HG02840 (cell line): ENCODE data around the gene ALDH1L2.
"Not testable (repeated sequence)": the region's sequence is repeated elsewhere in the genome, so short reads cannot be mapped to it uniquely, and the experiment has no call there.

Experiments used
- ATAC-seq: cut with Tn5 transposase; IDR thresholded peaks from one replicate; pipeline ENCODE4 v1.9.1; 2021; ENCODE audit warnings: mild to moderate bottlenecking, moderate library complexity, moderate number of reproducible peaks; ENCODE audit not compliant: unreplicated experiment, low FRiP score

The ALDH1L2 gene

DNA sequence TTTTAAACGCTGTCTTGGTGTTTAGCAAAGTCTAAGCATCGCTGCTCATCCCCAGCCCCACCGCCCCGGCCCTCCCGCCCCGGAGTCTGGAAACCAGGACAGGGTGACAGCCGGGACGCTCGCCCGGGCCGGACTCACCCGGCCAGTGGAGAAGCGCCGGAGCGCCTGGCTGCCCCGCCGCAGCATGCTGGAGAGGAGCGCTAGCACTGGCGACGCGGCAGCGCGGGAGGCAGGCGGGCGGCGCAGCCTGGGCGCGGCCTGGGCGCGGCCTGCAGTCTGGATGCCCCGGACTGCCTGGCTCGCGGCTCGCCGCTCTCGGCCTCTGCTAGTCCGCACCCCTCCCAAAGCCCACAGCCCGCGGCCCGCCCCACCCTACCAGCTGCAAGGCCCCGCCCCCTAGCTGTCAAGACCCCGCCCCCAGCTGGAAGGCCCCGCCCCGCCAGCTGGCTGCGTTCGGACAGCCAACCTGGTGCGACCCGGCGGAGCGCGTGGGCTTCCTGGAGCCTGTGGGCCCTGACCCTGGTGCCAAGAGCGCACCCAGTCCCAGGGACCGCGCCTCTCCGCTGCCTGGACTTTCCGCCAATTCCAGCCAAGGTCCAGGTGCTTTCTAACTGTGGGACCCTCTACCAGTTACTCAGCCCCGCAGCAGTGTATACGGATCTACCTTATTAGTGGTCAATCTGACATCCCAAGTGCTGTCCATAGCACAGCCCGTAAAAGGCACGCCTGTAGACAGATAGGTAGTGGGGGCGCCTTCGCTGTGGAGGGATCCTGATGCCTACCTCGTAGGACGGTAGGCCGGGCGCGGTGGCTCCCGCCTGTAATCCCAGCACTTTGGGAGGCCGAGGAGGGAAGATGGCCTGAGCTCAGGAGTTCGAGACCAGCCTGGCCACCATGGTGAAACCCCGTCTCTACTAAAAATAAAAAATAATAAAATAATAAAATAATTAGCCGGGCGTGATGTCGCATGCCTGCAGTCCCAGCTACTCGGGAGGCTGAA lies at the start of gene ALDH1L2:
ALDH1L2 (minus strand) TSS at position 208 of the 1,000 bp plus-strand sequence; CDS start at position 186, 22 bp downstream.
- ATAC-seq = no peak

DNA sequence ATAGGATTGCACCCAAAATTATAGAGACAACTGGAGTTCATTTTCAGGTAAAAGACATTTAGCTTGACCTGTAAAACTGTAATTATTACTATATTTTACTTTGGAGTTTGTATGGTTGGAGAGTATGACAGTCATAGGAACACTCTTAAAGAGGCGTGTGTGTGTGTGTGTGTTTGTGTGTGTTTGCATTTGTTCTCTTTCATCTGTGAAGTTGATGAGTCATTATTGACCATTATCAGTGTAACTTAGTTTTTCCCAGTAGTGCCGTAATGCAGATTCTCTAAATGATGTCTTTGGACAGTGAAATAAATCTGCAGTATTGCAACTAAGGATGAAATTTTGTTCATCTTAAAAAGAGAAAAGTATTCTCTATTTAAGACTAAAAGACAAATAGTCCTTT lies 36.3 kb upstream of the ALDH1L2 start:
- ATAC-seq = no peak

GRCh38 chr12:105116969-105117368 lies 32.7 kb upstream of the ALDH1L2 start:
- ATAC-seq = no peak

DNA sequence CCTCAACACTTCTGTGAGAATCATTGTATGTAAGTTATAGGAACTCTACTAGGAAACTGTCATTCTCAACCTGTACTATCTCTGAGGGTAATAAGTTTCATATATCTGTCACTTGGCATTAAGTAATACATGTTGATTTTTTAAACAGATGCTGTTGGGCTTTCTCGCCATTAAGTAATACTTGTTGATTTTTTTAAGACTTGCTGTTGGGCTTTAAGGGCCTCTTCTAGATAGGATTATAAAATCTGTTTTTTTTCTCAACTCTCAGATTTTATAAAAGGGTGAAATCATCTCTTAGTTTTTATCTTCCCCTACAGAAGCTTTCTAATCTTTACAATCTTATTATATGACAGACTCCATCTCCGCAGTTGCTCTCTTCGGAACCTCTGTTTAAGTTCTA lies 28.8 kb upstream of the ALDH1L2 start:
- ATAC-seq = no peak

DNA sequence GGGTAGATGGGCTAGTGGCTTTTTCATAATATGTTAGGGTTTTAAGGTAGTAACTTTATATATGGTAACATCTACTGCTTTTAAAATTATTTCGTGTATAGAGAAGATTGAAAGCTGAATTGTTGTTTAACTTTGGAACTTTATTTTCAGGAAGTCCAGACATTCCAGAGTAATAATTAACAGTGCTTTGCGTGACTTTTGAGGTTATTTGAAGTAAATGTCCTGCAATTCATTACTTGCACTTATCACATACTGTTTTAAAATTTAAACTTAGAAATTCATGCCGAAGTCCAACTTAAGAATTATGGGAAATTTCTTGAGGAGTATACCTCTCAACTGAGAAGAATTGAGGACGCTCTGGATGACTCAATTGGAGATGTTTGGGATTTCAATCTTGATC lies 26.6 kb upstream of the ALDH1L2 start:
- no peak for ATAC-seq

DNA sequence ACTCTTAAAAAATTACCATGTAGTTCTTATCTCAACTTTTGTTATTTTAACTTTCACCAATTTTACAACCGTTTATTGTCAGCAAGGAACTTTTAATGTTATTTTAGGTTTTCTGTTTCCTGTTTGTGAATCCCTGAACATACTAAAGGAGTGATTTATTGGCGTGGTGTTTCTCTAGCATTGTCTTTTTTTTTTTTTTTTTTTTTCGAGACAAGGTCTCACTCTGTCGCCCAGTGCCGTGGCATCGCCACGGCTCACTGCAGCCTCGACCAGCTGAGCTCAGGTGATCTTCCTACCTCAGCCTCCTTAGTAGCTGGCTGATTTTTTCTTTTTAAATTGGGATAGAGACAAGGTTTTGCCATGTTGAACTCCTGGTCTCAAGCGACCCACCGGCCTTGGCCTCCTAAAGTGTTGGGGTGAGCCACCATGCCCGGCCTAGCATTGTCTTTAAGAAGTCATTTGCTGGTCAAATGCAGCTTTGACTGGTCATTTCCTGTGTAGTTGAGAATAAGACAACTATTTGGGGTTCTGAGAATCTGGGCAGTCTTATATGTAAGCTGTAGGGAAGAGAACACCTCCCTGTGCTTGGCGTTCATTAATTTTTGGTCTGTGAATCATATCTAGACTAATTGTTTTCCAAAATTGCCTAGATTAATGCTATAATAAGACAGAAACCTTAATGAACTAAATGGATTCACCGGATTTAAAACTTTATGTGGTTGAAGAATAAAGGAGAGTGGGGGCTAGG lies 25.4 kb upstream of the ALDH1L2 start:
- ATAC-seq = no peak

DNA sequence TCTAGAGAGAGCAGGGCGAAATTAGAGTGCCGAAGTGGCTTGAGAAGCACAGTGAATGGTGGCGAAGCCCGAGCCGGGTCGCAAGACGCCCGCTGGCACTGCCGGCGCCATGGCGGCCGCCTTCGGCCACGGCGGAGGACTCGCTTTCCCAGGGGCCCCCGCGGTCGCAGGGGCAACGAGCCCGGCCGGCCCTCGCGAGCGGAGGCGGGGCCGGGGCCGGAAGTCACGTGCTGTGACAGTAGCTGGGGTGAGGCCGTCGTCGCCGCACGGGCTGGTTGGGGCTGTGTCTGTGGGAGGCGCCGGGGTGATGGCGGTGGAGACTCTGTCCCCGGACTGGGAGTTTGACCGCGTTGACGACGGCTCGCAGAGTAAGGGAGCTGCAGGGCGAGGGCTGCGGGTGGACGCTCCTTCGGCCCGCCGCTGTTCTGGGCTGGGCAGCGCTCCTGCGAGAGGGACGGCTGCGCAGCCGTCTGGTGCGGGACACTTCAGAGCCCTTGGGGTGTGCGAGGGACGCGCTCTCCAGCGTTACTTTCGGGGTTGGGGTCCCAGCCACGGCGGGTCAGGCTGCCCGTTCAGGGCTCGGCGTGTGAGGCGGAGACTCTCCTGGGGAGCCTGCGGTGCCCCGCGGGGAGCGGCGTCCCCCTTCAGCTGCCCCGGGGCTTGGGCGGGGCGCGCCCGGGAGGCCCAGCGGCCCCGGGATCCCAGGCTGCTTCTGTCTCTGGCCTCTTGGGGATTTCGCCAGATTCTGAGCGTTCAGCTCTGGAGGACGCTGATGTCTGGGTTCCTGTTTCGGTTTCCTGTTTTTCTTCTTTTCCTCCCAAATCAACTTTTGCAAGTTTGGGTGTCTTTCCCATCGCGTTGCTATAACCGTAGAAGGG lies 23.5 kb upstream of the ALDH1L2 start, which contains the start of gene WASHC4:
WASHC4 (plus strand) TSS at position 238 of the 878 bp plus-strand sequence; CDS start at position 308, 70 bp downstream.
- peak; percentile 90 for ATAC-seq

- peak; percentile 14 for ATAC-seq
Observed at GRCh38 chr12:105107171-105107493, 22.9 kb upstream of the ALDH1L2 start.

DNA sequence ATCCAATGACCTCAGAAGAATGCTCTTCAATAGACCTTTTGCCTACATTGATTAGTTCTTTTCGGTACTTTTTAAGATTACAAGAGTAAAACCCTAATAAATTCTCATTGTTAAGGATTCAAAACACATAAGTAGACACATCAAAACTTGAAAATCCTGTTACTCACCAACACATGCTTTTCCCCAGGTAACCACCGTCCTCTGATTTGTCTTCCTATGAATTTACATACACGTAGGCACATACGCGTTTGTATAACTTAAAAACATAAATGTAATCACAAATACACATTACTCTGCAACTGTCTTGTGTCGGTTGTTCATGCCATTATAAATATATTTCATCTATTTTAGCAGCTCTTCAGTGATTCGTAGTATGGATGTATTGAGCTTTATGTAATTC lies 22.4 kb upstream of the ALDH1L2 start:
- no peak for ATAC-seq

DNA sequence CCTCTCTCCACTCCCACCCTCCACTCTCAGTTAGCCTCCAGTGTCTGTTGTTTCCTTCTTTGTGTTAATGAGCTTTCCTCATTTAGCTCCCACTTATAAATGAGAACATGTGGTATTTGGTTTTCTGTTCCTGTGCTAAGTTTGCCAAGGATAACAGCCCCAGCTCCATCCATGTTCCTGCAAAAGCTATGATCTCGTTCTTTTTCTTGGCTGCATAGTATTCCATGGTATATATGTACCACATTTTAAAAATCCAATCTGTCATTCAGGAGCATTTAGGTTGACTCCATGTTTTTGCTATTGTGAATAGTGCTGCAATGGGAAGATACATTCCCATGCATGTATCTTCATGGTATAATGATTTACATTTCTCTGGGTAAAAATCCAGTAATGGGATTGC lies 20.5 kb upstream of the ALDH1L2 start:
- ATAC-seq = no peak

- no peak for ATAC-seq
Observed at GRCh38 chr12:105102673-105103072, 18.4 kb upstream of the ALDH1L2 start.

DNA sequence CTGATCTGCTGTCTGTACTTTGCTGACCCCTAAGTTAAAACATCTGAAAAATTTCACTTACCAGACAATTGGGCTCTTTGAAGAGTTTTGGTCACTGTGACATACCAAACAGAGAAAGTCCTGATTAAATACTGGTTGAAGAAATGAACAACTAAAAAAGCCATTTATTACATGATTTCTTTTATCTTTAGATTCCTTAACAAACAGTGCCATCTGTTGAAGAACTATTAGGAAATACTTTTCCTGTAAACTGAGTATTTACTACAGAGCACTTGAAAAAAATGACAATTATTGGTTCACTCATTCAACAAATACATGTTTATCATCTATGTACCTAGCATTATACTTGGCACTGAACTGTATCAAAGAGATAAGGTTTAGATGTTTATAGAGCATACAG lies 16.7 kb upstream of the ALDH1L2 start:
- ATAC-seq = no peak

DNA sequence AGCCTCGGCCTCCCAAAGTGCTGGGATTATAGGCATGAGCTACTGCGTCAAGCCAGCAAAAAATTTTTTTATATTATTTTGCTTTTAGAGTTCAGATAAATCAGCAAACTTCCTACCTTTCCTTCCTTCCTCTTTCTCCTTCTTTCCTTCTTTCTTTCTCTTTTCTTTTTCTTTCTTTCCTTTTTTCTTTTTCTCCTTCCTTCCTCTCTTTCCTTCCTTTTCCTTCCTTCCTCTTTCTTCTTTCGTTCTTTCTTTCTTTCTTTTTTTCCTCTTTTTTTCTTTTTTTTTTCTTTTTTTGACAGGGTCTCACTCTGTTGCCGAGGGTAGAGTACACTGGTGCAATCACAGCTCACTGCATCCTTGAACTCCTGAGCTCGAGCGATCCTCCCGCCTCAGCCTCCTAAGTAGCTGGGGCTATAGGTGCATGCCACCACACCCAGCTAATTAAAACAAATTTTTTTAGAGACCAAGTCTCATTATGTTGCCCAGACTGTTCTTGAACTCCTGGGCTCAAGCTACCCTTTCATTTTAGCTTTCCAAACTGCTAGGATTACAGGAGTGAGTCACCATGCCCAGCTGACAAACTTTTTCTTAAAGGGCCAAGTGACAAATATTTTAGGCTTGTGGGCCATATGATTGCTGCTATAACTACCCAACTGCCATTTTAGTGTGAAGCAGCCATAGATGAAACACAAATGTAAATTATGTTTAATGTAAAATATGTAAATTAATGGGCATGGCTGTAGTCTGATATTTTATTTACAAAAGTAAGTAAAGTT lies 16.1 kb upstream of the ALDH1L2 start:
- ATAC-seq = no peak

- ATAC-seq = no peak
Observed at GRCh38 chr12:105099356-105099755, 15.1 kb upstream of the ALDH1L2 start.

GRCh38 chr12:105095338-105095737 lies 11.1 kb upstream of the ALDH1L2 start:
- not testable (repeated sequence) for ATAC-seq

- no peak for ATAC-seq
Observed at GRCh38 chr12:105092336-105092735, 8.1 kb upstream of the ALDH1L2 start.

DNA sequence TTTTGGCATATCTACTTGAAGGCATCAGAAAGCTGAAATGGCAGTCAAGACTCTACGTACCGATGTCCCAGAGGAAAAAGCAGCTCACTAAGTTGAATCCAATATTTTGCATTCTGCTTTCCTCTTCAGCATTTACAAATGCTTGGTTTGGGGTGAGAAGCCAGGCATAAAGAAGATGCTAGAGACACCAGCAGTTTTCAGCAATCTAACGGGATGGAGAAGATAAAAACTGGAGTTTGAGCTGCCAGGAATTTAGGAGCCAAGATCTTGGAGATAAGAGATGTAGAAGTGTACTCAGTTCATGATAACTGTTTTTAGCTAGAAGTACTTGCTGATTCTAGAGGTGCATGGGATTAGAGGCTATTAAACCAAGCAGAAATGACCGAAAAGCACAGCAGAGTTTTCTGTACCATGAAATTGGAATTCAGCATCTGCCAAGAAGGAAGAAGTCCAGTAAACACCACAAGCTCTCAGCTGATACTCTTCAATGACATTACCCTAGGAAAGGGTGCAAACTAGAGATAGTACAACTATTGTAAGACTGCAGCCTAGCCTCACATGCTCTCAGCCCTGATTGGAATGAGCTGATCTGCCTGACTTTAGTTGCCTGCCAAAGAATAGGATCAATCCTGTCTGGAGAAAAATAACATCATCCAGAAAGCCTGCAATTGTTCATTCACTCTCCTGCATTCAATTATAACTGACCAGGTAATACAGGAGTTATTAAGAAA lies 7.4 kb upstream of the ALDH1L2 start:
- no peak for ATAC-seq

DNA sequence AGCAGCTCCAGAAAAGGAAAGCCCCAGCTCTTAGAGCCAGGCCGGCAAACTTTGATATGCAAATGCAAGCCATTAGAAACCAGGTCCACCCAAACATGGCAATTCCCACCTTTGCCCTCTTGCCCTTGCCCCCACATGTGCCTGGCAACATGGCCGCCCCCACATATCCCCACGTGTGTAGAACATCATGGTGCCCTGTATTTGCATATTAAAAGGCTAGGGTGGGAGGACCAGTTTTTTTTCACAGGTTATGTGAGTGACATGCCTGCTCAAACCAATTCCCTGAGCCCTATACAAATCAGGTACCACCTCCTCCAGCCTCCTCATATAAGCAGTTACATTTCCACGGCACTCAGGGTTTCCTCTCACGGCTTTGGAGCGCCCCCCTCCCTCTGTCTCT lies 6.1 kb upstream of the ALDH1L2 start:
- ATAC-seq = no peak

GRCh38 chr12:105089817-105090216 lies 5.6 kb upstream of the ALDH1L2 start:
- ATAC-seq = no peak
